ENCODE results near the gene HOOK2.

GRCh38 chr19:12773571-12773970 lies 1.8 kb downstream of the HOOK2 start:
- TF ChIP-seq CTCF (IDR thresholded peaks at IDR 0.05; ENCODE audit: insufficient read depth, low read depth, low read length) = peak; percentile 22
- TF ChIP-seq EZH2 (IDR thresholded peaks at IDR 0.05; ENCODE audit: insufficient read depth, low read length) = no peak

Data from astrocyte (in vitro differentiated cells and primary cell).